ENCODE results near the gene PDZD8.

Gene PDZD8

DNA sequence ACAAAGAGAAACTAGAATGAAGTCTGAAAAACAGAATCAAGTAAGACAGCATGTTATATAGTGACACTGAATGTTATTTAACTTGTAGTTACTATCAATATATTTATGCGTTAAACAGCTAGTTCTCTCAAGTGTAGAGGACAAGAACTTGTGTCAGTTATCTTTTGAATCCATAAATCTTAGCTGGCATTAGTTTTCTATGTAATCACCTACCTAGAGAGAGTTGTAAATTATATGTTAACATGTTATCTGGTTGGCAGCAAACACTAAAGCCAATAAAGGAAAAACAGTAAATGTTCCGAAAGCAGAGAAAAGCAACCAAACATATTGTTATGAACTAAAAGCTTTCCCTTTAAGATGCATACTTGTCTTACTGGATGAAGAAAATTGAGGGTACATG, 97.6 kb downstream of the PDZD8 start:
- no peak for DNase-seq

DNA sequence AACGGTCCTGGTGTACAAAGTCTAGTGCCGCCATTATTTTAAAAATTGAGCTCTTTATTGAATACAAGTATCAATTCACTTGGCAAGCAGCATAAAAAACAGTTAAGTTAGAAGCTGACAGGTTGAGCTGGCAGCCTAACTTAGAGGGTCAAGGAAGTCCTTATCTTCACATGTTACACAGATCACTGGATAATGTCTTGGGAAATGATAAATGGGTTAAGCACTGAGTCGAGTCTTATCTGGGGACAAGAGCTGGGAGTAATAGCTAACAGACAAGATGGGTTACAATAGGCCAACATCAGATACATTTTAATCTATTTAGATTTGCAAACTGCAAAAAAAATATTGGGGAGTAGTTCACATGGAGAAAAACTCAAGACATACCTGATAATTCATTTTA, 100.1 kb downstream of the PDZD8 start:
- DNase-seq, result no peak

DNA sequence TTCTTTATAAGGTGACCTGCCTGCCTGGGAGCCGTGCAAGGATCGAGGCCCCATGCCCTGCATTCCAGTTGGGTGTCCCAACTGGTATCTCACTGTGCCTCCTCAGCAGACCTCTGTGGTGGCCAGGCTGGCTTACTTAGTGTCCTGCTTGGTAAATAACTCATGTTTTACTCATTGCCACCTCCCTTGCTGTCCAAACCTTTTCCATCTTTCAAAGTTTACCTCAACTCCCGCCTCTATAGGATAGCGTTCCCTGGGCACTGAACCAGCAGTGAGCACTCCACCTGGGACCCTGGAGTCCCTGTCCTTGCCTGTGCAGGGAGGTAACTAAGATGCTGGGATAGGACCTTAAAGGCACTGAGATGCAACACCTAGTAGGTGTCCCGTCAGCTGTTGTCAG, 100.7 kb downstream of the PDZD8 start:
- DNase-seq, result no peak

DNA sequence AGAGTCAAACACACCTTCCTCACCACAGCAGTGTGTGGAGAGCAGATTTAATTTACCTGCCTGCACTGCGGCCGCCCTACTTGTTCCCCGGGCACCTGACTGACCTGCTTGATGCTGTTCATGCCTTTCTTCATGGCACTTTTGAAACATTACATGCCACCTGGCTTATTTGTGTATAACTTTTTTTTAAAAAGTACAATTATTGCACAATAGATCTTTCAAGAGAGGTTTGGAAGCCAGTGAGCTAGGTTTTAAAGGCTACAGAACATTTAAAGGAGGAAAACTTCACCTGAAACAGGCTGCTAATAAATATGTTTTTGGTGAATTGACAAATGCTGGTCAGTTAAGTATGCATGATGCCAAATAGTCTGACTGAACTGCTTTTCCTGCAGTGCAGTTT, 101.3 kb downstream of the PDZD8 start:
- no peak for DNase-seq

DNA sequence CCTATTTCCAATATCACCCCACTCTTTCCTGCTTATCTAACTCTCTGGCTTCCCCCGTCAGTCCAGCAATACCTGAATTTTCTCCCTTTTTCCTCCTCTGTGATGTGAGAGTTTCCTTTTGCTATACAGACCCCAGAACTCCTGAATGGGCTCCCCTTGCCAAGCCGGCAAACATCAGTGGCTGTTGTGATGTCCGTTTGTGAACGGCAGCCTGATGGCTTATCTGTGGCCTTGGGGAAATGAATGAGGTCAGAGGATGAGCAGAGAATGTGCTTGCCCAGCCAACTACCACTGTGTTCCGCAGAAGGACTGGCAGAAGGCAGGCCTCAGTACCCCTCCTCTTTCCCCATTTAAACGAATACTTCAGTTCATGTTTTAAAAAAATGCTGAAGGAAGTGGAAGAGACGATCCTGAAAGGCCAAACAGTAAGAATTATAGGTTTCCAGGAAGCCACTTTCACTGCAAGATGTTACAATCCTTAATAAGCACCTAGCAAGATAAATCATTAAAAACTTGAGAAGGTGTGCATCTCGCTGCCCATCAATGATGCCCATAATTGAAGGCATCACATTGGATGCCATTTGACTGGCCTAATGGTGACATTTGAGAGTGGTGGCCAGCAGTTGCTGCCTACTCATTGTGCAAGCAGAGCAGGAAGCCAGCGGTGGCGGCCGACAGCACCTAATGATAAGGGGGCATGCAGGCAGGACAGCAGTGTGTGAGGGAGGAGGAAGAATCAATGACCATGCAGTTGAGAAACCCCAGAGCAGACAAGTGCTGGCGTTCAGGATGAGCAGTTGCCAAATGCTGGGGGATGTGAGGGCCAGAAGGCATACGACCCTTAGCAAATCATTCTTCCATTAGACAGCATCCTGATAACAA, 102.8 kb downstream of the PDZD8 start:
- no peak for DNase-seq

DNA sequence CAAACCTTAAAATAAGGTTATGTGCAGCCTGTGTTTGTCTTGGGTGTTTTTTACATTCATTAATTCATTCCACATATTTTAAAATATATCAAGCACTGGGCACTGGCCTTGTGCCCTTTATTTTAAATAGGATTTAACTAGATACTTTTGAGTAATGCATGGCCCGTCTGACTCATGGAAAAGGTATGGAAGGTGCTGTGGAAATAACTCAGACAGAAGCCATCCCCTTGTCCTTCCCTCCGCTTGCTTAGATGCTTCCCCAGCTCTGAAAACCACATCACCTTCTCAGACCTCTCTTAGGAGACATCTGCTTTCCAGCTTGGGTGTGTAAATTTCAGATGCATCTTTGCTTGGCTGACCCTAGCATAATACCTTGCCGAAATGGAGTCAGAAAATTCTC, 103.8 kb downstream of the PDZD8 start:
- DNase-seq, result no peak

DNA sequence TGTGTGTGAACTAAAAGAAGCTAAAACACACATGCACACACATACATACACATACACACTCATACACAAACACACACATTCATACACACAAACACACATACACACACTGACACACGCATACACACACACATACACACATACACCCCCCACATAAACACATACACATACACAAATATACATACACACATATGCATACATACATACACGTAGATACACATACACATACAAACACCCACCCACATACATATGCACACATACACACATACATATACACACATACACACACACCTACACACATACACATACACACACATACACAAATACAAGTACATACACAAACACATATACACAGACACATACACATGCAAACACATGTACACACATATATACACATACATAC, 106.3 kb downstream of the PDZD8 start:
- no peak for DNase-seq

DNA sequence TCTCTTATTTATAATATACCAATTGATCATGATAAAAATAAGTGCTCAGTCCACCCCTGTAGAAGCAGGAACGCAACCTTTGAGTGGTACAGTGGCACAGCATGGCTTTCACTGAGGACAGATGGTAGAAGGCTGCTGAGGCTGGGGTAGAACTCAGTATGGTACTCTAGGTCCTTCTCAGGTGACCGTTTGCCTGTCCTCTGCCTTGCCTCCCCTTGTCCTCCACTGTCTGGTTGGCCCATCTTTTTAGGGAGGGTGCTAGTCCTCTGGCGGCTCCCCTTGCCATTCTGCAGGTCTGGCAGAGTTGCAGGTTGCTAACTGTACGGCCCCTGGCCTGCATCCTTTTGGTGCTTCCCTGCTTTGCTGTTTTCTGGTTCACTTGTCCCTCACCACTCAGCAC, 107.0 kb downstream of the PDZD8 start:
- no peak for DNase-seq

DNA sequence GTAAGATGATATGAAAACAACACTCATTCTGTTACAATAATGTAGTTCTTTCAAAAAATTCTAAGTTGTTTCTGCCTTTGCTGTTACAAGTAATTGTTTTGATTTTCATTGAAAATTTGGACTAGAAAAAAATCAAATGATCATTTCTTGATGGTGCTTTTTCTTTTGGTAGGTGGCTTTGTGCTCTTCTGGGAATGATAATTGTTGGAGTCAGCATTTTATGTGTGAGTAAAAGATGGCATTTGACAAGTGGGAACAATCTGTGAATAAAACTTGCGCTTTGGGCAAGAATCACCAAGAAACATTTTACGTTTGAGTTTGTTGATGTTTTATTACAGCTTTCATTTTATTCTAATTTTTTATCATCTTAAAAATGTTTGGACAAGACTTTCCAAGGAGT, 108.4 kb downstream of the PDZD8 start:
- DNase-seq, result no peak

DNA sequence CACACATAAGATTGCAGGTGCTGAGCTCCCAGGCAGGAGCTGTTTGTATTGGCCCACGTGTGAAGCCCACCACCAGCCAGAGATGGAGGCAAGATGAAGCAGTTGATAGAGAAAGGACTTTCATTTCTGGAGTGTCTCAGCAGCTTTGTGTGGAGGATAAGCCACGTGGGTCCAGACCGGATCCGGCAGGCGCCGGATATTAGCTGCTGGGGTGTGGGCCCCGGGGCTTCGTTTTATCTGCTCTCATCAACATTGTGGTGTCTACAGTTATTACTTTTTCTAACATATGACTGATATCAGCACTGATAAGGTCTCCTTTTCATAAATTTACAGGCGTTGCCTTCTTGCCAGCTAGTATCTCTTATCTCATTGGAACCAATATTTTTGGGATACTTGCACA, 108.8 kb downstream of the PDZD8 start:
- no peak for DNase-seq

DNA sequence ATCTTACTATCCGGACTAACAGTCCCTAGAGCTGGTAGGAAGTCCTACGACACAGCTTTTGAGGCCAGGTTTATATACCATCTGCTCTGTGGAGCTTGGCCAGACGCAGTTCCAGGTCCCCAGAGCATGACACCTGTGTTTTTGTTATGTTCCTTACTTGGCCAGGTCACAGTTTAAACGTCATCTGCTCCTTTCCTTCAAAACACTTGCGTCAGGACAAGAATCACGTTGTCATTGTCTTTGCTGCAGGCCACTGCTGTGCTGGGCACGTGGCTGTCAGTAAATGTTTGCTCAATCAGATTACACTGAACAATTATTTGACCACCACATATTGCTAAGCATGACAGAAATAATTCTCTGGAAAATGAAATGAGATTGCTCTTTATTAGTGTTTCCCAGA, 110.5 kb downstream of the PDZD8 start:
- no peak for DNase-seq

DNA sequence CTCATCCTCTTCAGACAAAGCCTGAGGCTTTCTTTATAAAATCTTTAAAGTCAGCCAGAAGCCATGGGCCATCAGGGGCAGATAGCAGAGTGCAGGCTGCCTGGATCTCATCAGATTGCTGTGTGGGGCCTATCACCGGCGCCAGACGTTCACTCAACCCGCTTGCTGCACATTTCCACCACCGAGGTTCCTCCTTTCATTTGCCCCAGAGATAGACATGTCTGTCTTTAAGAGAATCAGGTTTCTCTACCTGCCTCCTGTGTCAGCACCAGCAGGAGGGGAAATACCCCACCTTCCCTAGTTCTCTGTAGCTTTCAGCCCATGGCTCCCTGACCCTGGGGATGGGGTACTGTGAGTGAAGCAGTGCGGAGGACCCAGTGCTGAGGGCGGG, 112.3 kb downstream of the PDZD8 start:
- DNase-seq, result no peak

DNA sequence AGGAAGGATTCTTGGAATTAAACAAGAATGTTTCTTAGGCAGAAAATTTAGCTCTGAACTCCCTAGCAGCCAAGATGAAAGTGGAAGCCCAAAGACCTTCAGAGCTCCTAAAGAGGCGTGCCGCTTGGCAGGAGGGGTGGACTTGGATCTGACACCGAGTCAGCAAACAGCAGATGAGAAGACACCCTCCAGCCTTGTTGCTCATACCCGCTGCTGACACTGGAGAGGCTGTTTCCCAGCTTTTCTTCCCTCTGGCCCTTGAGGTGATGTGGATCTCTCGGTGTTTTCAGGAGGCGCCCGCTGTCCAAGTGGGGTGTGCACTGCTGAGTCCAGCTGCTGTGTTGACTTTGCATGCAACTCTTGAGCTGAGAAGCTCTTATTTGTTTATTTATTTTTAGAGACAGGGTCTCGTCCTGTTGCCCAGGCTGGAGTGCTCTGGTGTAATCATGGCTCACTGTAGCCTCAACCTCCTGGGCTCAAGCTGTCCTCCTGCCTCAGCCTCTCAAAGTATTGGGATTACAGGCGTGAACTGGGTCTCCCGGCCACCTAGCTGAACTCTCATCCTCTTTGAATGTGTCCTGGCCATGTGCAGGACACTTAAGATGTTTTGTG, 112.8 kb downstream of the PDZD8 start:
- DNase-seq, result no peak

DNA sequence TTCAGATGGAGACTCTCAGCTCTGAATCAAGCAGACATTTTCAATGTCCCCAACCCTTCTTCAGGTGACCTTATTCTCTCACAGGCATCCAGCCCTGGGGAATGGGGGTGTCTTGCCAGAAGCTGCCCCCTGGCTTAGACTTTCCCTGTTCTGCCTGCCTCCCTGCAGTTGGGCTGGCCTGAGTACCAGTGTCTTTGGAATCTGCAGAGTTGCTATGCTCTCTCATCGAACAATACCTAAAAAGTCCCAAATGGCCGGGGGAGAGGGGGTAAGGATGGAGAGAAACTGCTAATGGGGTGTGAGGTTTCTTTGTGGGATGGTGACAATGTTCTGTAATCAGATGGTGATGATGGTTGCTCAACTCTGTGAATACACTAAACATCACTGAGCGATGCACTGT, 113.7 kb downstream of the PDZD8 start:
- DNase-seq, result no peak

DNA sequence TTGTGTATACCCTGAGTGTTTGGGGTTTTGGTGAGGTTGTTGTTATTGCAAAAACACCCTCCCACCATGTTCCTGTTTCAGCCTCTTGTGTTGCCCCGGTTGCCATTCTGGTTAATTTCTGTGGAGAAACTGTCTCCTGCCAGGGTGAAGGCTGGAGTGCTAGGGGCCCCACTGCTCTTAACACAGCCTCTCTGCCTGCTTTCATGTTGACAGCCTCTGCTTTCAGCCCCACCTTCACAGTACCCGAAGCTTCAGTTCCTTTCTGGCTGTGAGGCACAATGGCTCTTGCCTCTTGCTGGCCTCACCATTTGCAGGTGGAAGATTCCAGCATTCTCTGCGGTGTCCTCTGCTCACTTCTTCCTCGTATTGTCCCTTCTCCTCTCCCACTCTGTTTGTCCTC, 115.2 kb downstream of the PDZD8 start:
- no peak for DNase-seq

DNA sequence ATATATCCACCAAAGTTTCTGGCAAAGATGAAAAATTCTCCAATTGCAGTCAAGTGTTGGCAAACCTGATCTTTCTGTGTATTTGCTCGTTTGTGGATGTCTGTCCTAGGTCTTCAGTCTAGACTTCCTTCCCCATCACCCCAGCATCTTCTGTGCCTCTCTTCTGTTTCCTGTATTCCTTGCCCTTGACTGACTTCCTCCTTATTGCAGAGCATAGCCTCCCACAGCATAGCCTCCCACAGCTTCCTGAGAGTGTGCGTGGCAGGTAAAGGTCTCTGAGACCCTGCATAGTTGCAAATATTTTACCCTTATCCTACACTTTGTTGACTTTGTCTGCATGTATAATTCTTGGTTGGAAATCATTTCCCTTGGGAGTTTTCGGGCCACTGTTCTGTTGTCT, 116.0 kb downstream of the PDZD8 start:
- no peak for DNase-seq

DNA sequence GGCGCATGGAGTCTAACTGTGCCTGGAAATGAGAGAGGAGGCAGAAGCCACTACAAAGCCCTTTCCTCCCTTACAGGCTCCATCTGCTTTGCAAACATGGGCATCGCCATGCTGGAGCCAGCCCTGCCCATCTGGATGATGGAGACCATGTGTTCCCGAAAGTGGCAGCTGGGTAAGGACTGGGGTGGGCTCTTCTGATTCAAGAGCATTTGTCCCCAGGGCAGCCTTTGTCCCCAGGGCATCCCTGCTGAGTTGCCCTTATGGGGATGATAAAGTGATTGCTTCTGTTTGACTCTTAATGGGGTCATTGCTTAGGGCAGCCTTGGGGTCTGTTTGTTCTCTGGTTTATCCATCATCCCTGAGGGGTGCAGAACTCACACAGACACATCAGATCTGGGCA, 117.5 kb downstream of the PDZD8 start:
- DNase-seq, result no peak

DNA sequence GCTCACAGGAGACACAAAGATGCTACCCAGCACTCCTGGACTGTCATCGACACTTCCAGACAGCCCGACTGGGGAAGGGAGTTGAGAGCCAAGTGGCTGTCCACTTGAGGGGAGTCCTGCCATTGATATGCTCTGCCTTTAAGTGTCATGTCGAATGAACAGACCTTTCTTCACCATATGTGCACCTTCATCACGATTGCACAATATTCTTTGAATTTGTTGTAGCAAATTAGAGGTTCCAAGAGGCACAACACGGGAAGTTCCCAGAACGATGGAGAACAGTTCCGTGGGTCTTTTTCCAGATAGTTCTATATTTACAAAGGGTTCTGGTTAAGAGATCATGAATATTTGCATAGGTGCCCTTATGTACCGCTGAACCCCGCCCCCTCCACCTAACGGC, 118.3 kb downstream of the PDZD8 start:
- no peak for DNase-seq

DNA sequence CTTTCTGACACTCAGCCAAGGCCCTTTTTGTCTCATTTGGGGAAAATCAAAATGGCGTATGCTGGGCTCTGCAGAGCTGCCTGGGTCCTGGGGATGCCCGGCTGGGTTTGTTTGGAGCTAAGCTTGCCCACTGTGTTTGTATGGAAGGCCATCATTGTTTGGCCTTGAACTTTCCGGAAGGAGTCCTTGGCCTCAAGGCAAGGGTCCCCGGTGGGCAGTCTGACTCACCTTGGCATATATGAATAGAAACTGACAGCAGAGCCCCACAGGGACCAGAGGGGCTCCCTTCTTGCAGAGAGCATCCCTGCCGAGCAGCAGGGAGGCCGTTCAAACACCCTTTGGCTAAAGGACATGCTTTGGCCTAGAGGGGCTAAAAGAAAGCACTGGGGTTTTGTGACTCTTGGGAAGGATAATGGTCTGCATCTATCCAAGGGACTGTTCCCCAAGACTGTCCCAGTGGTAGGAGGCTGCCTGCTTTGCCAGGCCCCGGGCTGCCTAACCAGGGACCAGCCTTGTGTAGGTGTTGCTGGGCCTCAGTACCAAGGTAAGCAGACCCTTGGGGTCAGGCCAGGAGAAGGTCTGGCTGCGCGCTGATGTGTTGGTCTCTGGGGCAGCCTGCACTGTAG, 119.3 kb downstream of the PDZD8 start:
- DNase-seq, result no peak

DNA sequence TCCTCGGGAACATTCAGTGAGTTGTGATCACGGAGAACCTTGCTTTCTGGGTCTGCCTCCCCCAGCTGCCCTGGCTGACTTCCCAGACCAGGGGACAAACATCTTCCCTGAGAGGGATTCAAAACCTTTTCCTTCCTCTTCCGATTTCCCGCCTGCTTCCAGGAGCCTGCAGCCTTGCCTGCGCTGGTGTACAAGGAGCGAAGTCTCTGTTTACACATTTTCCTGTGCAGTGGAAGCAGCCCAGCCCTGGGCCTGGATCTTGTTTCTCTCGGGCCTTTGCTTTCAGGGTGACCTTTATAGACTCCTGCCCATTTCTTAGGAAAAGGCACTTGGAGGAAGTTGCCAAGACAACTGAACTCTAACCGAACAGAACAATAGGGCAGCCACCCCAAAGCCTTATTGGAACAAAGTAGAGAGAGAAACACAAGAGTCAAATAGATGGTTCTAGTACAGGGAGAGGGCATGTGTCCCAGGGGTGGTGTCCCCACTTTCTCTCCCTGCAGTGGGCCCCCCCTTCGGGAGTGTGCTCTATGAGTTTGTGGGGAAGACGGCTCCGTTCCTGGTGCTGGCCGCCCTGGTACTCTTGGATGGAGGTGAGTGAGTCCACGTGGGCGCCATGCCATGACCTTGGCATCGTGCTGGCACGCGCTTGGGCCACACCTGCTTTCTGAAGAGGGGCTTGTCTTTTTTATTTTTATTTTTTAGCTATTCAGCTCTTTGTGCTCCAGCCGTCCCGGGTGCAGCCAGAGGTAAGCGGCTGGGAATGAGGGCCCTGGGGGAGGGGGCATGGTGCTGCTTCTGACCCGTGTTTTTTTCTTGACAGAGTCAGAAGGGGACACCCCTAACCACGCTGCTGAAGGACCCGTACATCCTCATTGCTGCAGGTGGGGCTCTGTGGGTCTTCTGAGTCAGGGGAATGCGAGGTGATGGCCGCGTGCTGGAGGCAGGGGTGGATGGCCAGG, 120.2 kb downstream of the PDZD8 start:
- no peak for DNase-seq

DNA sequence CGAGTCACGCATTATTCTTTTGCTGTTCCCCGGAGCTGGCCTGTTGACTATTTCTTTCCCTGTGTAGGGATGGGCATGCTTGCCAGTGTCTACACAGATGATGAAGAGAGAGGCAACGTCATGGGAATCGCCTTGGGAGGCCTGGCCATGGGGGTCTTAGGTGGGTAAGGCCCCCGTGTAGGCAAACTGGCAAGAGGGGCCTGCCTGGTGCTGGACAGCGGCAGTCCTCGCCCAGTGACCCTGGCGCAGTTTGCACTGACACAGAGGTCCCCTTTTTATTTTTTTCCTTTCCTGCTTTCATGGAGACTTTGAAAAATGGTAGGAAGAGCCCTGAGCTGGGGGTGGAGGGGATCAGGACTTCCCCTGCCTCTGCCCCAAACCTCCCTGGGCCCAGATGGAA, 120.9 kb downstream of the PDZD8 start:
- DNase-seq, result no peak

DNA sequence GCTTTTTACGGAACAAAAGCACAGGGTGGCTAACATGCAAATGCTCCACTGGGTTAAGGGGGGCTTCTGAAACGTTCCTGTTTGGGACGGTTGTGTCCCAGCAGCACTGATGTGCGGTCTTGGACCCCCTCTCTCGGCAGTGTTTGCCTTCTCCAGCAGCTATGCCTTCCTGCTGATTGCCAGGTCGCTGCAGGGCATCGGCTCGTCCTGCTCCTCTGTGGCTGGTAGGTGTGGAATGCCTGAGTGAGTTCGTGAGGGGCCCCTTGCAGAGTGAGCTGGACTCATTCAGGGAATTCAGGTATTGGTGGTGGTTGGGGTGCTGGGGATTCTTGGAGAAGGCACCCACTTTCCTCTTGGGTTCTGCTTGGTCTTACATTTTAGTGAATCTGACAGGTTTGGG, 121.3 kb downstream of the PDZD8 start:
- DNase-seq, result no peak

DNA sequence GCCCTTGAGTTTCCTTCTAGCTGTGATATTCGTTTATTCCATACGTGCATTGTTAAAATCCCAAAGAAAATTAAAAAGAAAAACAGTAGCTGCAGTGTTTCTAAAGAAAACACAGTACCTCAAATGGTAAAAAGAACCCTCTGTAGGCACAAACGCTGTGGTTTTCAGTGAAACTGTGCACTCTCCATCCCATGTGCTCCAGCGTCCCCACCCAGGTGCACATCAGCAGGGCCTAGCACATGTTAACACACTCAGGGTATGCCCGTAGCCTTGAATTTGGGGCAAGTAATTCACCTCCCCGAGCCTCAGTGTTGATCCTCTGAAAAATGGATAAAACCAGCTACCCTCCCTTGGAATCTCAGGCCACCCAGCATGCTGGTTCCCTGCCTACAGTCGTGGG, 124.8 kb downstream of the PDZD8 start:
- DNase-seq, result no peak
